Pancreas (tissue), 10 donors: Measurements from ENCODE around the gene GALNT13. TPM values are rescaled to one million over a fixed set of nuclear protein-coding genes. Genes with fewer than 3 reads are reported as not detected.

Experiments used
- ATAC-seq, 4 donors: fragments of 200-7000 bp; cut with Tn5 transposase; one replicate each; pipeline versions ENCODE4 v1.8.0 to v1.9.1; 2020; ENCODE audit warnings: mild to moderate bottlenecking in 4 of 4, moderate library complexity in 4 of 4
- DNase-seq, 6 donors: peaks; one replicate each; pipeline ENCODE4 v3.0.0-alpha.2; 2020
- FAIRE-seq: peaks from 2 replicates; lab custom pipeline; 2012; peaks lifted over from hg19 to GRCh38; lab: Jason Lieb, UNC
- H3K27ac ChIP-seq, 4 donors: fragments of 200-600 bp; sonication (generic); 1 replicate in 3 of 4; 2 replicates in 1 of 4; pipeline versions ENCODE4 v1.5.0 to v1.8.0; 2020
- H3K27me3 ChIP-seq, 4 donors: fragments of 200-600 bp; one replicate each; pipeline ENCODE4 v1.8.0; 2021
- H3K36me3 ChIP-seq, 3 donors: fragments of 200-600 bp; sonication (generic) in 1 of 3; one replicate each; pipeline versions ENCODE4 v1.5.0 to v1.8.0; 2020 to 2021
- H3K4me1 ChIP-seq, 3 donors: fragments of 200-600 bp; one replicate each; pipeline ENCODE4 v1.8.0; 2021
- H3K4me3 ChIP-seq, 4 donors: fragments of 200-600 bp; sonication (generic) in 2 of 4; one replicate each; pipeline versions ENCODE4 v1.5.0 to v1.8.0; 2020 to 2021
- H3K9me3 ChIP-seq, 4 donors: fragments of 200-600 bp; one replicate each; pipeline ENCODE4 v1.8.0; 2021
- CTCF ChIP-seq, 4 donors: fragments of 200-600 bp; sonication (generic) in 3 of 4; IDR thresholded peaks; one replicate each; pipeline versions ENCODE4 v1.5.0 to v1.8.0; 2021; ENCODE audit warnings: antibody characterized with exemption in 4 of 4
- WGBS, 2 donors: extraction: QIAGEN DNeasy Blood & Tissue Kit; methylation state at CpG; one replicate each; pipeline ENCODE4 v1.1.7; 2013; 5-methylcytosine and 5-hydroxymethylcytosine counted together
- intact Hi-C, 3 donors: fragments of 100-400 bp; cut with DNase I; formaldehyde crosslinking; loops; one replicate each; pipeline versions ENCODE4 v1.11.1 to v1.14.2; 2022
- polyA plus RNA-seq, 2 donors: library from polyadenylated mRNA; stranded (reverse); fragments of 200-250 nt; gene quantifications; one replicate each; pipeline ENCODE4 v1.2.3, GENCODE V29; 2013
- total RNA-seq, 6 donors: library from RNA; stranded (reverse); fragmentation: NEBNext Ultra II Directional in 4 of 6; extraction: Animal tissue kit (Norgen Biotek cat#: 25700) in 4 of 6; gene quantifications; one replicate each; pipeline versions ENCODE4 v1.2.1 to v1.2.4, GENCODE V29; 2021 to 2023
- donor health status: healthy with polysubstance abuse.
- donor health status: DM: no; HTN: no; CAD: no; lungs with moderate emphysema.
- donor health status: DM: no; HTN: no; CAD: no.
- donor health status: control.
- donor health status: control.
- donor health status: Bipolar disorder and iron deficiency.
- donor health status: DM: yes; HTN: yes; CAD: no.
- donor health status: DM: no; HTN: no; CAD: no.
- donor health status: DM: no; HTN: no; CAD: no.
- donor health status: DM: yes; HTN: yes; CAD: no.

The GALNT13 gene
- total and polyA plus RNA-seq, 8 donors: 0.09 to 1.8 (median 0.74) TPM

DNA sequence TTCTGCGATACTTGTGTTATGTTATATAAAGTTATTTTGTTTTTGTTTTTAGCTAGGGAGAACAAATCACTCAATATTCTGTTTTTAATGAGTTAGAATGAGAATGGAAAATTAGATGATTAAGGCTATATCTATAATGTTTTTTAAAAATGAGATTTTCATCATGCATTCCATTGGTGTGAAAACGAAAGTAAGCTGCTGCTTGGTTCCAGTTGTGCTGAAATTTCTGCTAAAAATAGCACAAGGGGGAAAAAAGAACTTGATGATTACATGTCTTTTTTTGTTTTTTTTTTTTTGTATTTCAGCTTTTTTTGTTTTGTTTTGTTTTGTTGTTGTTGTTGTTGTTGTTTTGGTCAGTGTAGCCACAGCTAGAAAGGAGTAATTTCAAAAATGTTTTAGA lies 584.1 kb downstream of the GALNT13 start:
- H3K4me3 ChIP-seq: no peak overlapping the region

DNA sequence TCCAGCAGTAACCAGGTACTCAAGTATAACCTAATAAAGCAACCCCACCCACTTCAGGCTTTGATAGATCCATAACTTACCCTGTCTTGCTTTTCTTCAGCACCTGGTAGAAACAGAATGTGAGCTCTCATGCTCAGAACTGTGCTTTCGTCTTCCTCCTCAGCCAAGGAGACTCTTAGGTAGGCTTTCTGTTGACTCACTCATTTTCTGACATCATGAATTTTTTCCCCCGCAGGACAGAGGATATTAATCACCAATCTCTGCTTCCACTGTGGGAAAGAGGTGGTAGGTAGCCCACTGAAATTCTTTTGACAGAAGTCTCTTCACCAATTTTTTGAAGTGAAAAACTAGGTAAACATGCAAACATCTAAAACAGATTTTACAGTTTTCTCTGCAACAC lies 585.6 kb downstream of the GALNT13 start:
- Histone ChIP-seq H3K4me1 (no peaks in the 10 kb centered on the region), H3K36me3 (no peaks in the 10 kb centered on the region), H3K27me3 (no peaks in the 10 kb centered on the region), H3K4me3 (no peak overlapping the region), H3K27ac (no peak overlapping the region), H3K9me3 (no peaks in the 10 kb centered on the region)
- no peak for TF ChIP-seq CTCF (IDR thresholded peaks at IDR 0.05)
- FAIRE-seq: no peak
- intact Hi-C loops: no loop called here
- ATAC-seq: no peak
- DNase-seq: no peak
- WGBS, 2 donors: 55 to 66% methylated on average over 2 of the region's 2 CpGs

More for the DNA sequence above, 584.1 kb downstream of the GALNT13 start:
- intact Hi-C loops: no loop called here
- 58 to 69% methylated on average over 2 of the region's 2 CpGs for WGBS, 2 donors
- FAIRE-seq: no peak
- Histone ChIP-seq H3K27ac (no peak overlapping the region), H3K36me3 (no peaks in the 10 kb centered on the region), H3K4me1 (peaks cover 0 to under 1% (median 0%) of the 10 kb centered on the region in 3 donors), H3K27me3 (no peaks in the 10 kb centered on the region), H3K9me3 (no peaks in the 10 kb centered on the region)
- DNase-seq: no peak
- no peak for TF ChIP-seq CTCF (IDR thresholded peaks at IDR 0.05)
- ATAC-seq: peak in 1 of 4 donors; percentile 37

- Histone ChIP-seq H3K4me3 (no peak overlapping the region), H3K36me3 (no peaks in the 10 kb centered on the region), H3K27me3 (no peaks in the 10 kb centered on the region), H3K4me1 (no peaks in the 10 kb centered on the region), H3K9me3 (no peaks in the 10 kb centered on the region), H3K27ac (no peak overlapping the region)
- FAIRE-seq (no peak), ATAC-seq (no peak), DNase-seq (no peak)
- intact Hi-C loops: no loop called here
- no peak for TF ChIP-seq CTCF (IDR thresholded peaks at IDR 0.05)
Measured at GRCh38 chr2:154459286-154459685, 587.6 kb downstream of the GALNT13 start.

- no peak for TF ChIP-seq CTCF (IDR thresholded peaks at IDR 0.05)
- no peak for ATAC-seq
- no peaks in the 10 kb centered on the region for H3K36me3 ChIP-seq
- WGBS, 2 donors: 48 to 49% methylated on average over 5 of the region's 5 CpGs
- H3K27ac ChIP-seq: no peak overlapping the region
- H3K4me3 ChIP-seq: no peak overlapping the region
- H3K4me1 ChIP-seq: no peaks in the 10 kb centered on the region
- FAIRE-seq: no peak
- H3K27me3 ChIP-seq: no peaks in the 10 kb centered on the region
- intact Hi-C loops: no loop called here
- no peaks in the 10 kb centered on the region for H3K9me3 ChIP-seq
- no peak for DNase-seq
Measured at GRCh38 chr2:154462634-154463033, 590.9 kb downstream of the GALNT13 start.

GRCh38 chr2:154466226-154466625 lies 594.5 kb downstream of the GALNT13 start:
- Histone ChIP-seq H3K36me3 (no peaks in the 10 kb centered on the region), H3K4me1 (no peaks in the 10 kb centered on the region), H3K27ac (no peak overlapping the region), H3K4me3 (no peak overlapping the region), H3K9me3 (no peaks in the 10 kb centered on the region), H3K27me3 (no peaks in the 10 kb centered on the region)
- intact Hi-C loops: no loop called here
- DNase-seq: no peak
- no peak for TF ChIP-seq CTCF (IDR thresholded peaks at IDR 0.05)
- no peak for FAIRE-seq
- 82 to 85% methylated on average over 4 of the region's 4 CpGs for WGBS, 2 donors
- ATAC-seq: no peak
